ENCODE results near the gene AGBL4. TPM values are rescaled to one million over a fixed set of nuclear protein-coding genes. Genes with fewer than 3 reads are reported as not detected.
"Not testable (repeated sequence)": the region's sequence is repeated elsewhere in the genome, so short reads cannot be mapped to it uniquely, and the experiment has no call there.

AGBL4 gene
- total RNA-seq, 4 donors from 2014 or later = 0.19 to 1.0 (median 1.0) TPM; not detected in 1

- no peak for DNase-seq (ENCODE audit: low spot score in 2 of 2)
- no peak for TF ChIP-seq POLR2A (IDR thresholded peaks at IDR 0.05)
- TF ChIP-seq POLR2AphosphoS5 (IDR thresholded peaks at IDR 0.05) = no peak
- TF ChIP-seq EP300 (IDR thresholded peaks at IDR 0.05) = no peak
- TF ChIP-seq CTCF (IDR thresholded peaks at IDR 0.05) = no peak
- H3K9me3 ChIP-seq = no peaks in the 10 kb centered on the region
- no peaks in the 10 kb centered on the region for H3K36me3 ChIP-seq
- 38% methylated on average over 5 of the region's 5 CpGs for WGBS
- no peaks in the 10 kb centered on the region for H3K4me1 ChIP-seq
- peaks cover 9% of the 10 kb centered on the region for H3K27me3 ChIP-seq
- no peak overlapping the region for H3K4me3 ChIP-seq
- H3K27ac ChIP-seq = no peak overlapping the region
These were observed 14.6 kb upstream of the AGBL4 start for GRCh38 chr1:50038237-50038809.

- Histone ChIP-seq H3K27ac (no peak overlapping the region), H3K4me3 (no peak overlapping the region), H3K4me1 (peaks cover 11% of the 10 kb centered on the region), H3K9me3 (no peaks in the 10 kb centered on the region), H3K36me3 (no peaks in the 10 kb centered on the region), H3K27me3 (peaks cover 6% of the 10 kb centered on the region)
- 61% methylated on average over 1 of the region's 1 CpG for WGBS
- TF ChIP-seq POLR2AphosphoS5 (IDR thresholded peaks at IDR 0.05) = no peak
- TF ChIP-seq EP300 (IDR thresholded peaks at IDR 0.05) = no peak
- no peak for TF ChIP-seq CTCF (IDR thresholded peaks at IDR 0.05)
- no peak for TF ChIP-seq POLR2A (IDR thresholded peaks at IDR 0.05)
- DNase-seq (ENCODE audit: low spot score in 2 of 2) = no peak
These were observed 4.0 kb upstream of the AGBL4 start for GRCh38 chr1:50027794-50028193.

- Histone ChIP-seq H3K4me3 (no peak overlapping the region), H3K9me3 (no peaks in the 10 kb centered on the region), H3K36me3 (no peaks in the 10 kb centered on the region), H3K4me1 (no peaks in the 10 kb centered on the region), H3K27ac (no peak overlapping the region), H3K27me3 (no peaks in the 10 kb centered on the region)
- TF ChIP-seq POLR2AphosphoS5 (IDR thresholded peaks at IDR 0.05) = no peak
- TF ChIP-seq POLR2A (IDR thresholded peaks at IDR 0.05) = no peak
- no peak for TF ChIP-seq CTCF (IDR thresholded peaks at IDR 0.05)
- no peak for TF ChIP-seq EP300 (IDR thresholded peaks at IDR 0.05)
- no peak for DNase-seq (ENCODE audit: low spot score in 2 of 2)
- 44% methylated on average over 1 of the region's 1 CpG for WGBS
These were observed 28.0 kb downstream of the AGBL4 start for GRCh38 chr1:49995734-49996133.

- no peaks in the 10 kb centered on the region for H3K9me3 ChIP-seq
- no peaks in the 10 kb centered on the region for H3K27me3 ChIP-seq
- 74% methylated on average over 2 of the region's 2 CpGs for WGBS
- TF ChIP-seq POLR2A (IDR thresholded peaks at IDR 0.05) = no peak
- no peak for TF ChIP-seq EP300 (IDR thresholded peaks at IDR 0.05)
- TF ChIP-seq POLR2AphosphoS5 (IDR thresholded peaks at IDR 0.05) = no peak
- TF ChIP-seq CTCF (IDR thresholded peaks at IDR 0.05) = no peak
- no peak overlapping the region for H3K27ac ChIP-seq
- DNase-seq (ENCODE audit: low spot score in 2 of 2) = no peak
- no peaks in the 10 kb centered on the region for H3K36me3 ChIP-seq
- no peak overlapping the region for H3K4me3 ChIP-seq
- no peaks in the 10 kb centered on the region for H3K4me1 ChIP-seq
These were observed 52.7 kb downstream of the AGBL4 start for GRCh38 chr1:49971088-49971487.

- Histone ChIP-seq H3K36me3 (no peaks in the 10 kb centered on the region), H3K4me3 (no peak overlapping the region), H3K4me1 (no peaks in the 10 kb centered on the region), H3K27me3 (no peaks in the 10 kb centered on the region), H3K9me3 (no peaks in the 10 kb centered on the region), H3K27ac (no peak overlapping the region)
- WGBS = 62% methylated on average over 3 of the region's 3 CpGs
- no peak for TF ChIP-seq POLR2AphosphoS5 (IDR thresholded peaks at IDR 0.05)
- TF ChIP-seq POLR2A (IDR thresholded peaks at IDR 0.05) = no peak
- TF ChIP-seq EP300 (IDR thresholded peaks at IDR 0.05) = no peak
- no peak for TF ChIP-seq CTCF (IDR thresholded peaks at IDR 0.05)
- no peak for DNase-seq (ENCODE audit: low spot score in 2 of 2)
These were observed 72.4 kb downstream of the AGBL4 start for GRCh38 chr1:49951385-49951784.

- not testable (repeated sequence) for DNase-seq (ENCODE audit: low spot score in 2 of 2); H3K27me3 ChIP-seq; H3K4me1 ChIP-seq; H3K9me3 ChIP-seq; H3K27ac ChIP-seq; H3K36me3 ChIP-seq; H3K4me3 ChIP-seq
- 94% methylated on average over 11 of the region's 11 CpGs for WGBS
These were observed 108.5 kb downstream of the AGBL4 start for GRCh38 chr1:49915301-49915700.
